IPS-18c (cell line): ENCODE results near the gene DMD.

Experiments used
- H3K4me3 ChIP-seq: 2 replicates; pipeline ENCODE4 v1.7.0; 2013; ENCODE audit warnings: low read depth, mild to moderate bottlenecking, low read length, moderate library complexity; ENCODE audit not compliant: insufficient read depth
- H3K9me3 ChIP-seq: one replicate; pipeline ENCODE4 v1.6.1; 2013; ENCODE audit warnings: mild to moderate bottlenecking, low read length, moderate library complexity; ENCODE audit not compliant: control insufficient read depth, insufficient read depth

The DMD gene

DNA sequence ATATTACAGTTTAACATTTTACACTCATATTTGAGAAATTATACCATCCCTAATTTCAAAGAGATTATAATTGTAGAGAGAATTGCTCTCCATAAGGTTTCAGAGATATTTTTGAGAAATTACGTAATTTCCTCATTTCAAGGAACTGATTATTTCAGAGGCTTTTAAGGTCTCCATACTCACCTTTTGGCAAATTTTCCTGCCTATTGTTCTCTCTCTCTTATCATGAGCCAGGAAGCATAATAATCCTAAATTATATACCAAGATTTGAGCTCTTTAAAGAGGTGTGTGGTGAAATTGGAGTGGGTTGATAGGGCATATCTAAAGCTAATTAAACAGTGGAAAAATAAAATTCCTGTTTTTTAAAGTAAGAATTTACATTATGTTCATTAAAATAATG lies 1890.6 kb downstream of the DMD start:
- H3K4me3 ChIP-seq: no peak overlapping the region
- no peaks in the 10 kb centered on the region for H3K9me3 ChIP-seq

DNA sequence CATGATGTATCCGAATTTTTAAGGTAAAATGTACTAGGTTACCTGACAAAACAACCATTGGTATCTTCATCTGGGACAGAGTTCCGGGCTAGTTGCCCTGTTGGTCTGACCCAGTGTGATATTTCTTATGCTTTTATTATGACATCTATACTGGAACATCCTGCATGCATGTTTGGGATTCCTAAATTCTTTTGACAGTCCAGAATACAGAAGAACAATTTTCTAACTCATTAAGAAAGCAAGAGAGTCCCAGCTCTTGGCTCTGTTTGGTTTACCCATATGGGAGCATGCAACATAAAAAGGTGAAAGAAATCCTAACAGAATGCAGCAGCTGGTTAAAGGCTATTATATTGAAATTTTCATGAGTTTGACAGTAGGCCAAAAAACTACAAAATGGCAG lies 1891.8 kb downstream of the DMD start:
- H3K4me3 ChIP-seq: no peak overlapping the region
- H3K9me3 ChIP-seq: no peaks in the 10 kb centered on the region

DNA sequence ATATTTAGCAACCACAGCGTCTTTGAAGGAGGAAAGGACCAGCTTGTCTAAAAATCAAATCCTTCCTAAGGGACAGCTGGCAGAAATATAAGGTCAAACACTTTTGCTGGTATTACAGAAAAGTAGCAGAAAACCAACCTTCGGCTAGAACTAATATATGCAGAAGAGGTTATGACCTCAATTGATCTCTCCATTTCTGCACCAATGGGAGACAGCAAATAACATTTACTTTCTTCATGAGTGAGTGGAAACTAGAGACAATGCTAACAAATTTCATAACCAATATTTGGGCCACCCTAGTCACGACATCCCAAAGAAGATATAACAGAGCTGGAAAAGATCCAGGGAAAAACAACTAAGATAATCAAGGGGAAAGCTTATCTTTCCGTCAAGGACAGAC lies 1892.5 kb downstream of the DMD start:
- Histone ChIP-seq H3K4me3 (no peak overlapping the region), H3K9me3 (no peaks in the 10 kb centered on the region)

DNA sequence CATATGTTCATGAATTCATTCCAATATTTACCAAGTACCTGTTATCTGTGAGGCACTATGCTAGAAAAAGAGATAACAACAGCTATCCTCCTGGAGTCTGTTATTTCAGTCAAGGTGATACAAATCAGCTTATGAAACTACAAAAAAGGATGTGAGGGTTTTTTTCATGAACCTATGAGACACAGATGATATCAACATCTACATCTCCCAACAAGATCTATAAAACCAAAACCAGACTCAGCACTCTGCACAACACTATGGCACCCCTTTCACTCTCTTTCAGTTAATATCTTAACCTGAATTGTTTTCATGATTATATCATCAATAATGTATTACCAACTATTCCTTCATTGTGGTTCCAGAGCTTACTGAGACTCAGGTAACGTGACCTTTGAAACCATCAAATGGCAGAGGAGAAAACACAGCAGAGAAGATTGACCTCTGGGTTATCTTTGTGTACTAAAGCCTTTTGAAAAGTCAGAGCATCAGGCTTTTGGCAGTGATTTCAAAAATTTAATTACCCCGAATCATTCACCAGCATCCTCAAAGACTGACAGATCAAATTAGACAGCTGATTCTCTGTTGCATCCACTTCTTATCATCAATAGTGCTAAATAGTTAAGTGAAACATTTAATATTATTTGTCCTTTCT lies 1894.9 kb downstream of the DMD start:
- H3K9me3 ChIP-seq: no peaks in the 10 kb centered on the region

DNA sequence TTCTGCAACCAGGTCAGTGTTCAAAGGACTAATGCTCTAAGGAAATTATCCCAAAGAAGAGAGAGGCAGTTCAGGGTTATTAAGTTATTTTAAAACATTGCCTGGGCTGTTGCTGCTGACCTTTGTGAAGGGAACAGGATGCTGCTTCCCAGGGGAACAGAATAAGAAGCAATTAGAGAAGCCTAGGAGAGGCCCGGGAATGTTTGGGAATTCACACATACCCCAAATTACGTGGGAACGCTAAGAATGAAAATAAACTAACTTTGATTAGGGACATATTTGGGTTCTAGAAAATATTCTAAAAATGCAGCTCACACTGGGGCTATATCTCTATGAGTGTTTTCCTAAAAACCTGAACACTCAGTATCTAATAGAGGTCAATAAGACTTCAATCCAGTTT lies 1896.4 kb downstream of the DMD start:
- Histone ChIP-seq H3K4me3 (no peak overlapping the region), H3K9me3 (no peaks in the 10 kb centered on the region)

More for the DNA sequence above, 1894.9 kb downstream of the DMD start:
- H3K4me3 ChIP-seq: no peak overlapping the region

DNA sequence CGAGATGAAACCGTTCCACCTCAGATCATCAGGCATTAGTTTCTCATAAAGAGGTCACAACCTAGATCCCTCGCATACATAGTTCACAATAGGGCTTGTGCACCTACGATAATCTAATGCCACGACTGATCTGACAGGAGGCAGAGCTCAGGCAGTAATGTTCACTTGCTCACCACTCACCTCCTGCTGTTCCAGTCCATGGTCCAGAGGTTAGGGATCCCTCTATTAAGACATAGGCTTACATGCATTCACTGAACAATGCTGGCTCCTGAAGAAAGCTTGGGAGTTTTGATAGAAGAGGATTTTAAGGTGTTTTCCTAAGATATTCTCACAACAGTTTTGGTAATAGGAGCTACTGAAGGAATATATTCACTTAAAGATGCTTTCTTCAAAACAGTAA lies 1903.4 kb downstream of the DMD start:
- Histone ChIP-seq H3K4me3 (no peak overlapping the region), H3K9me3 (peaks cover 2% of the 10 kb centered on the region)

DNA sequence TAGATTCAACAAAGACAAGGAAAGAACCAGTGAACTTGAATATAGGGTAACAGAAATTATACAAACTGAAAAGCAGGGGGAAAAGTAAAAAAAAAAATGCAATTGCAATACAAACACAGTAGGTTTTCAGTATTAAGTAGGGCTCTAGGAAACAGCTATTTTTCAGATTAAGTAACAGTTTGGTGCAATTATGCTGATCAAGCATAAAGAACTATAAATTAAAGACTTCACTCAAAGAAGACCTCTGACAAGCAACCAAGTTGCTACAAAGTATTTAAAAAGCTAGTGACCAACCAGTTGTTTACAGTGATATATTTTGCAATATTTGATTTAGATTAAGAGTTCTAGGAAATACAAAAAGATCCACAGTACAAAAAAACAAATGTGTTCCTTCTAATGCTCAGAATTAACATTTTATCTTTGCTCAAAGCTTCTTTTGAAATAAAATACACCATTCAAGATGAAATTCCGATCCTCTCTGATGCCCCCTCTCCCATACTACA lies 1908.7 kb downstream of the DMD start:
- Histone ChIP-seq H3K4me3 (no peak overlapping the region), H3K9me3 (no peaks in the 10 kb centered on the region)

DNA sequence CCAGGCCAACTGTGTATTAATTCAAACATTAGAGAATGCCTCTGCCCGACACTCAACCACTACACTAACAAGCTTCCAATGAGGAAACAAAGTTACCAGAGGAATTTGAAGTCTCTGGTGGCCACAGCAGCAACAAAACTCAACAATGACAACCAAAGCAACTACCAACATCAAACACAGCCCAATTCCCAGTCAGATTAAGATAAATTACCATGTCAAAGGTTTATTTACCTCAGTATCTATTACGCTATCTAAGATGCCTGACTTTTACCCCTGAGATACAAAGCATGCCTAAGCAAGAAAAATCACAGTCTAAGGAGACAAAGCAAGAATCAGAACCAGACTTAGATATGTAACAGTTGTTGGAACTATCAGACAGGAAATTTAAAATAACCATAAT lies 1909.4 kb downstream of the DMD start:
- no peaks in the 10 kb centered on the region for H3K9me3 ChIP-seq
- H3K4me3 ChIP-seq: no peak overlapping the region

DNA sequence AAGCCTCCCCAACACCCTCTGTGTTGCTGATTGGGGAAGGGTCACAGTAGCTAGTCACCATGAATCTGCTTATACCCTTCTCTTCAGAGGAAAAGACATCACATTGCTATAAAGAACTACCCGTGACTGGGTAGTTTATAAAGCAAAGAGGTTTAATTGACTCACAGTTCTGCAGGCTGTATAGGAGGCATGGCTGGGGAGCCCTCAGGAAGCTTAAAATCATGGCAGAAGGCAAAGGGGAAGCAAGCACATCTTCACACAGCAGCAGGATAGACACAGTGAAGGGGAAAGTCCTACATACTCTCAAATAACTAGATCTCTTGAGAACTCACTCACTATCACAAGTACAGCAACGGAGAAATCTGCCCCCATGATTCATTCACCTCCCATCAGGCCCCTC lies 1910.1 kb downstream of the DMD start:
- Histone ChIP-seq H3K4me3 (no peak overlapping the region), H3K9me3 (no peaks in the 10 kb centered on the region)

DNA sequence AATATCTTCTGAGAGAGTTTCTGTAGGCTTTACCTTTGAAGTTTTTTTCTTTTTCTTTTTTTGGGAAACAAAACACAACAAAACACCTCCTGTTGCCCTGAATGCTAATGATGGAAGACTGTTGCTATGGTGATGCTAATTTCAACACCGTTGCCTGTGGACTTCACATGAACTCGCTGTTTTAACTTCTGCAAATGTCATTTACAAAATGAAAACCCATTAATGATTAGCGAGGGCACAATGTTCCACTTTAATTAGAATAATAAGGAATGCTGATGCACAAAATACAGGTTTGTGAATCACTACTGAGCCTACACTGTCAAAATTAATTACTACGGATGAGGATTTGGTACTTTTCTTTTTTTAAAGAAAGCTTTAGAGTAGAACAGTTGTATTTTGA lies 1912.4 kb downstream of the DMD start:
- no peak overlapping the region for H3K4me3 ChIP-seq
- H3K9me3 ChIP-seq: no peaks in the 10 kb centered on the region

DNA sequence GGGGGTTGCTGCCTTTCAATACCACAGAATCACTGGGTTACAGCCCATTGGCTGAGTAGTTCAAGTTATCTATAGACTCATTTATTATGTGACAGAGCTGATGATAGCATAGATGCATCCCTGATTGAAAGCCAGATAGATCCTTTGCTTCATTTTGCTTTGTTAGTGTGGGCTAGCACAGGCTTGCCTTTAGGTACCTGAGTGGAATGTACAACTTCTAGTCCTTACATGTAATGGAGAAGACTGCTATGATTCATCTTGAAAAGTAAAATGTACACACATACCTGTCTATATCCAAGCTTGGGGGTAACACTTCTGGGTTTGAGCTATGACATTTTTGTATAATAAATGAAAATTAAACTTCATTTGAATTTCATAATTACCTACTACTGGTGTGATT lies 1913.5 kb downstream of the DMD start:
- Histone ChIP-seq H3K9me3 (no peaks in the 10 kb centered on the region), H3K4me3 (no peak overlapping the region)

DNA sequence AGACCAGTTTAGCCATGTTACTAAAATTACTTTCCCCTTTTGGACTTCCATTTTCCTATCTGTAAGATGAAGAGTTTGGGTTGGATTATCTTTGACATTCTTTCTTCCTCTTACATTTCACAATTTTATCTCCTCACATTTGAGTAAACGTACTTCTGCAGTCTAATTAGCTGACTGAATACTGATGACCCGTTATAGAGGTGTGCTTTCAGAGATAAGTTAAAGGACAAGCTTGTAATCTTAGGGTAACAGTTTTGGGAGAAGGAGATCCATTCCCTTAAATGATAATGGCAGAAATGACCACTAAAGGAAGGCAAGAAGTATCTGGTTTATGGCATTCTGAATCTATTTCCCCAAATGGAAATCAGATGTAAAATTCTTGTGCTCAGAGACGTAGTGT lies 1916.9 kb downstream of the DMD start:
- Histone ChIP-seq H3K4me3 (no peak overlapping the region), H3K9me3 (no peaks in the 10 kb centered on the region)

DNA sequence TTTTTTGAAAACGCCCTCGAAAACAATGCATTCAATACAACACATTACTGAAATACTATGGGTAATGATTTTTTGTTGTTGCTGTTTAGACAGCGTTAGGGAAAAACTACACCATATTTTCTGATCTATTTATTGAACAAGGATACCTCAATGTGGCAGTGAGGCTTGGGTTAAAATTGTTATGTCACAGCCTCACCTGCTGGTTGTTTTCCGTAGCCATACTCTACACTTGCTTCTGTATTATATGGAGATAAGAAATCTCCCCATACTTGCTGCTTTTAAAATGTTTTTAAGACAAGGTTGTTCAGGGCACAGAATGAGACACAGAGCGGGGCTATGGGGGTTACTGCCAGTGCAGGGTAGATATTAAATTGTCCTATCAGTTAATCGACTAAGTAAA lies 1917.9 kb downstream of the DMD start:
- Histone ChIP-seq H3K4me3 (no peak overlapping the region), H3K9me3 (no peaks in the 10 kb centered on the region)

DNA sequence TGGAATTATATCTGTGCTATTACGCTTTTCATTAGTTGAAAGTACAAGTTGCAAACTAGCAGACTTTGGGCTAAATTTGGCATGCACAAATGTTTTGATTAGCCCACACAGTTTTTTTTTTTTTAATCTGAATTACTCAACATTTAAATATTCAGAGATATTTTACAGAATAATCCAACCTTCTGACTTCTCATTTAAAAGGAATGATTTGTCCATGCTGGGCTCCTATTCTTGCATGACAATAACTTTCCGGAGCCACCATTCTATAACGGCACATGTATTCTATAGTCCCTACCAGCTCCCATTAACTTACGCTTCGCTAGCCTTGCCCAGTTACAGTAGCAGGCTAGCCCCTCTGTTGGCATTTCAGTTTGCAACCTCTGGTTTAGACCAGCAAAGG lies 1920.2 kb downstream of the DMD start:
- H3K4me3 ChIP-seq: no peak overlapping the region
- no peaks in the 10 kb centered on the region for H3K9me3 ChIP-seq

DNA sequence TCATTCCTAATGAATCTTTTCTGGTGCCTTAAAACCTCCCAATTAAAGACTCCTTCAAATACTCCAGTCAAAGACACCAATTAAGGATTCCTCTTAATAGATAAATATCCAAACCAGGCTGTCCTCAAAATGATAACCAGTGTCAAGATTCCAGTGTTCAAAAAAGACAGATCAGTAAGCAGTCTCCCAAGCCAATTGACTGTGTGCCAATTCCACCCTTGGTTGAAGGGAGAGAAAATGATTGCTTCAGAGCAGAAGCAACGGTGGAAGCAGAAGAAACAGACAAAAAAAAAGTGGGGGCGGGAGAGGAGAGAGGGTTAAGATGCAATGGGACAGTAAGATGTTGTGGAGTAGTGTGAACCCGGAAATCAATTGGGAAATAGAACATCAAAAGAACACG lies 1923.5 kb downstream of the DMD start:
- no peak overlapping the region for H3K4me3 ChIP-seq

DNA sequence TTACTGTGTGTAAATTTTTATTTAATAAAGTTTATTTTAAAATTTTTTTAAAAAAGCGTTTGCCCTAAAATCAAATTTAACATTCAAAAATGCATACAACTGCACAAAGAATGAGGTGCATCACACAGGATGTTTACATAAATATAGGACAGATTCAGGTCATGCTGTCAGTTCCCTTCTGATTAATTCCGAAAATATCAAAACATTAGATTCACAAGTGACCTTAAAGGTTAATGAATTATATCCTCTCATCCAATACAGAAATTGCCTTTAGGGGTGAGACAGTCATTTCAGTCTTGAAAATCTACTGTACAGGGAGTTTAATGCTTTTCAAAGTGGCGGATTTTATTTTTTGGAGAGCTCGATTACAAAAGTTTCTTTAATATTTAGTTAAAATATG lies 1930.8 kb downstream of the DMD start:
- Histone ChIP-seq H3K4me3 (no peak overlapping the region), H3K9me3 (no peaks in the 10 kb centered on the region)

More for the DNA sequence above, 1923.5 kb downstream of the DMD start:
- no peaks in the 10 kb centered on the region for H3K9me3 ChIP-seq

DNA sequence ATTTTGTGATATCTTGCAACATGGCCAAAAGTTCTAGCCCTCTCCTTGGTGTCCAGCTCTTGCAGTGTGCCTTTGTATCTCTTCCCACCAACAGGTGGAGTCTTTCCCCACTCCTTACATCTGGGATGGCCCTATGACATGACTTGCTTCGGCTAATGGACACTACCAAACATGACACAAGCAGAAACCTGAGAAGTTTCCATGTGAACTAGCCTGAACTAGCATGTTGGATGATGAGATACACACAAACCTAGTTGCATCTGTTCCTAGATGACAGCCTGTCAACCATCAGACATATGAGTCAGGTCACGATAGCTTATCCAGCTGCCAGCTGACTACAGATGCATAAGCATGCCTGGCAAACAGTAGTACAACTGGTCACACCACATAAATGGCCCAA lies 1932.0 kb downstream of the DMD start:
- no peak overlapping the region for H3K4me3 ChIP-seq

DNA sequence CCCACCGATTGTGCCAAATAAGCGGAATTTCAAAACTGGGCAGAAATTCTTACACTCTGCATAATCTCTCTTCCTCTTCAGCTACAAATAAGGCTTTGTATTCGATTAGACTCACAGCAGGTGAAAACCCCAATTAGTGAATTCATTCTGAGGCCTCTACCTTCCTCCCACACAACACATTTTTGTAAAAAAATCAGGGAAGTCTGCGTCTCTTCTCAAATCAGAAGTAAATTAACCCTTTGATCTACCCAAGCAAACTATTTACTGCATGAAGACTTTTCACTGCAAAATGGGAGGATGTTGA lies 1938.9 kb downstream of the DMD start:
- Histone ChIP-seq H3K4me3 (no peak overlapping the region), H3K9me3 (no peaks in the 10 kb centered on the region)

More for the DNA sequence above, 1932.0 kb downstream of the DMD start:
- H3K9me3 ChIP-seq: no peaks in the 10 kb centered on the region
